ENCODE data around the gene C1orf21.

- TF ChIP-seq BHLHE40 (IDR thresholded peaks at IDR 0.05; ENCODE audit: borderline replicate concordance): no peak
- TF ChIP-seq NFRKB (IDR thresholded peaks at IDR 0.05): no peak
- TF ChIP-seq ARNT (IDR thresholded peaks at IDR 0.05): no peak
- no peak for TF ChIP-seq TARDBP (IDR thresholded peaks at IDR 0.05)
- TF ChIP-seq SUZ12 (IDR thresholded peaks at IDR 0.05): no peak
Measured at GRCh38 chr1:184617433-184618029, 230.7 kb downstream of the C1orf21 start.

Data from HEK293T (cell line).